ENCODE results near the gene RLIM.
A peak's percentile ranks its signal among the peaks of the same experiment; 100 is the strongest.
"Not testable (repeated sequence)": the region's sequence is repeated elsewhere in the genome, so short reads cannot be mapped to it uniquely, and the experiment has no call there.

The RLIM gene

DNA sequence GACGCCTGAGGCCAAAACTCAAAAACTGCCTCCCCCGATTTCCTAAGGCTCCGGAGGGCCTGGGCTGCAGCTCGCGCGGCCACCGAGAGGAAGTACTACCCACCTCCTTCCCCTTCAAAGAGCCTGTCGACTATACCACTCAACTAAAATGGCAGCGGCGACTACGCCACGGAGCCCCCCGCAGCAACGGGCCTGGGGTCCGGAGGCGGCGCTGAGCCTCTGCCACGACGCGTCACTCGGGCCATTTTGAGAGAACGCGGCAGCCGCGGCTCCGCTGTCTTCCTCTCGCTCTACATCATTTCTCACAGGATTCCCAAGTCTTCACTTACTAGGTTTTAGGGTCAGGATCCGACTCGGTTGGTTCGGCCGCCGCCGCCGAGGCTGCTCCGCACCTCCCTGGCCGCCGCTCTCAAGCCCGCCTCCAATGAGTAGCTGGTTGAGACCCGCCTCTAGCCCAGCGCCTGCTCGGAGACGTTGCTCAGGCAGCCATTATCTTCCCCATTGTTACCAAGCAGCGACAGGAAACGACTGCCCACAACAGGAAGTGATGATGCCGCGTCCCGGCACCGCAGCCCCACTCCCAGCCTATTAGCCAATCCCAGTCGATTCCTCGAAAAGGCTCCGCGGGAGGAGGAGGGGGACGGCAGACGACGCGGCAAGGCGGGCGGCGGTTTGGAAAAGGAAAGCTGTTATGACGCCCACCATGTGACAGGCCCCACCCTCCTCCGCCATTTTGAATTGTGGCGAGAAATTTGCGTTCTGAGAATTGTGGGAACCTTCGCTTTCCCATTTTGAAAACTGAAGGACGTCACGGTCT is at the start of gene RLIM:
Gene RLIM (minus strand): TSS at position 532 of the 817 bp plus-strand sequence. CDS start 18,647 bp downstream, outside the sequence.
- DNase-seq = peak; percentile 89

- DNase-seq = no peak
These were observed 41.8 kb upstream of the RLIM start for GRCh38 chrX:74656079-74656745.

GRCh38 chrX:74654953-74655352 is 40.5 kb upstream of the RLIM start:
- DNase-seq = not testable (repeated sequence)

DNA sequence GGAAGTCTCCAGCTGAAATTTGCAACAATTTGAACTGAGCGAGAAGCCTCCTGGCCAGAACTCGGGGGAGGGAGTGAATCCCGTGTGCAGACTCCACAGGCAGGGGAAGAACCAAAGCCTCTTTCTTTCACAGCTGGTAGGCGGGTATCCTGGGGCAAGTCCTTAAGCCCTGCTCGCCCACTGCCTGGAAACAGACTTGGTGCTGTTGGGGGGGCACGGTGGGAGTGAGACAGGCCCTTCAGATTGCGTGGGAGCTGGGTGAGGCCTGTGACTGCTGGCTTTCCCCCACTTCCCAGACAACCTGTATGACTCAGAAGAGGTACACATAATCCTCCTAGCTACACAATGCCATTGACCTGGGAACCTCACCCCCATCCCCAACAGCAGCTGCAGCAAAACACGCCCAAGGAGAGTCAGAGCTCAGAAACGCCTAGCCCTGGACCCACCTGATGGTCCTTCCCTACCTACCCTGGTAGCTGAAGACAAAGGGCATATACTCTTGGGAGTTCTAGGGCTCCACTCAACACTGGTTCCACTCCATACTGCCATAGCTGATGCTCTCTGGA is 22.4 kb upstream of the RLIM start:
- no peak for DNase-seq

GRCh38 chrX:74613370-74614092 is 893 bp downstream of the RLIM start:
- DNase-seq = peak; percentile 26

GRCh38 chrX:74606799-74607198 is 7.6 kb downstream of the RLIM start:
- no peak for DNase-seq

- DNase-seq = no peak
These were observed 8.1 kb downstream of the RLIM start for GRCh38 chrX:74606342-74606741.

DNA sequence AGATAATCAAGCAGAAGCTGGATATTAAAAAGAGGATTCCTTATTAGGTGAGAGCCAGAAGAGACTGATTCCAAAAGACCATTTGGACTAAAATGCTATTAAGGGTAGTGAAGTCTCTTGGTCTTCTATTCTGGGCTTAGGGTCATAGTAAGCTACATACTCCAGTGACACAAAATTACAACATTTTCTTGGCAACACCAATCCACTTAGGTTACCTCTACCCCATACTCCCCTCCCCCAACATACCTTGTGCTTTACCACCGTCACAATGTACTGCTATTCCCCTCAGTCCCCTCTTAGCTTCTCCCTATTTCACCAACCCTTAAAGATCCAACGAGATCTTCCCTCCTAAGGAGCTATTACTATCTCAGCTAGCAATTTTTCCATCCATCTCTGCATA is 11.4 kb downstream of the RLIM start:
- no peak for DNase-seq

- no peak for DNase-seq
These were observed 12.3 kb downstream of the RLIM start for GRCh38 chrX:74602142-74602541.

- DNase-seq = no peak
These were observed 20.8 kb downstream of the RLIM start for GRCh38 chrX:74593593-74593992.

DNA sequence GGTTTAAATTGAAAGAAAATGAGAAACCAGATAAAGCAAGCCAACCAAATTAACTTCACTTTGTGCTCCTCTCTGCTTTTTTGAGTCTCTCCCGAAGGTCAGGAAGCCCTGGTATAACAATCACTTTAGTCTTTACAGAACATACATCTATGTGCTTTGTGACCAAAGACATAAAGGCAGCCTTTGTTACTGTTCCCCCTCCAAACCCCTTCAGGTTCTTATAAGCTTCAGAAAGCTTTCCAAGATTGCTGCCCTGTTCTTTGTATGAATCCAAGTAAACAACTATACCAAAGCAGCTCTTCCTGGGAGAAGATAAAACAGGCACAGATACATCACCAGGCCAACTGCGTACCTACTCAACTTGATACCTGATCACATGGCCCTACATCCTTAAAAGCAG is 28.7 kb downstream of the RLIM start:
- DNase-seq = no peak

- no peak for DNase-seq
These were observed 34.7 kb downstream of the RLIM start for GRCh38 chrX:74579597-74580198.

- no peak for DNase-seq
These were observed 36.3 kb downstream of the RLIM start for GRCh38 chrX:74578137-74578536.

DNA sequence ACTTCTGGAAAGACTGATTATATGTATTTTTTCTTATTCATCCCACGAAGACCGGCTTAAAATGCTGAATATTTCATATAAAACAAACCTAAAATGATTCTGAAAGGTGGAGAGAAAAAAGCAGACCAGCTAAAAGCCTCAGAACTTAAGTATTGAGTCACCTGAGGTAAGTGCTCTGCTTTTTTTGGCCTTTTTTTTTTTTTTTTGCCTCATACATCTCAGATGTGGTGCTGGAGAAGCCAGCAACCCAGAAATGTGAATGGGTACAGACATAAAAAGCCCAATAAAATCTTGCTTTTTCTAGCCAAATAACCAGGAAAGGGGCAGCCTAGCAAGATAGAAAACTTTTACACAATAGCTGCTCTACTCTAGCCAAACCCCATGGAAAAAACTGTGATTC is 57.0 kb downstream of the RLIM start:
- no peak for DNase-seq

- no peak for DNase-seq
These were observed 62.5 kb downstream of the RLIM start for GRCh38 chrX:74551934-74552333.

- peak; percentile 50 for DNase-seq
These were observed 64.1 kb downstream of the RLIM start for GRCh38 chrX:74550295-74550802.

- no peak for DNase-seq
These were observed 67.4 kb downstream of the RLIM start for GRCh38 chrX:74546984-74547383.

DNA sequence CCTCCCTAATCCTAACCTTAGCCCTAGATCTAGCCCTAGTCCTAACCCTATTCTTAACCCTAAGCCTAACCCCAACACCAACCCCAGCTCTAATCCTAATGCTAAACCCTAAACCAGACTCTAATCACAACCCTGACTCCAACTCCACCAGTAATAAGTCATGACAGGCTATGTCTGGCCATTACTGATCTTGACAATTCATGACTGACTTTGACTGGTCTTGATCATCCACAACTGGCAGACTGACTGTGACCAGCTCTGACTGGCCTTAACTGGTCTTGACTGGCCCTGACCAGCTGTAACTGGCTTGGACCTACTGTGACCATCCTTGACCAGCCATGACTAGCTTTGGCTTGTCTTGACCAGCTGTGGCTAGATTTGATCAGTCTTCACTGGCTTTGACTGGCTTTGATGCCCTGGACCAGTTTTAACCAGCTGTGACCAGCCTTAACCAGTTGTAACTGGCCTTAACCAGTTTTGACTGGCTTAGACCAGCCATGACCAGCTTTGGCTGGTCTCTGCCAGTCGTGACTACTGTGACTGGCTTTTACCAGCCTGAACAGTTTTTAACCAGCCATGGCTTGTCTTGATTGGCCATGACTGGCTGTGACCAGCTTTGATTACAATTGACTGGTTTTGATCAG is 68.4 kb downstream of the RLIM start:
- DNase-seq = no peak

DNA sequence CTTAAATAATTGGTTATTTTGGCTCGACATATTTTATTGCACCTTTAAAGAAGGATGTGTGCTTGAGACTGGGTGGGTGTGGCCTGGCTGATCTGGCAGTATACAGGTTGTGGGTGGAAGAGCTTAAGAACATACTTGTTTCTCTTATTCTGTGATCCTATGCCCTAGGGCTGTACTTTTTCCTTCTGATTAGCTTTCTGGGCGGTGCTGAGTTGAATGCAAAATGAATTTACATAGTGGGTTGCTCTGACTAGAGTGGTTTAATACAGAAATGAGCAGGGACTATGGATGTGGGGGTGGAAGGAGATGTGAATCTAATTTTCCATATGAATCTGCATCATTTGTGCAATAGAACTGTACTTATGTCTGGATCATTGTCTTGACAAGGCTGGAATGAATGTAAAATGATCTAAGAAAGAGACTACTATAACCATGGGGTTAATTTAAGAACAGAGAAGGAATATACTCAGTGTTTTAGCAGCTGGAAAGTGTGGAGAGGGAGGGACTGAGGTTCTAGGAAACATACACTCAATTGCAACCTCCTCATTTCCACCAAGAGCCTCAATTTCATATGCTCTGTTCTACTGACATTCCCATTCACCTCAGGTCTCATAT is 73.7 kb downstream of the RLIM start:
- no peak for DNase-seq

DNA sequence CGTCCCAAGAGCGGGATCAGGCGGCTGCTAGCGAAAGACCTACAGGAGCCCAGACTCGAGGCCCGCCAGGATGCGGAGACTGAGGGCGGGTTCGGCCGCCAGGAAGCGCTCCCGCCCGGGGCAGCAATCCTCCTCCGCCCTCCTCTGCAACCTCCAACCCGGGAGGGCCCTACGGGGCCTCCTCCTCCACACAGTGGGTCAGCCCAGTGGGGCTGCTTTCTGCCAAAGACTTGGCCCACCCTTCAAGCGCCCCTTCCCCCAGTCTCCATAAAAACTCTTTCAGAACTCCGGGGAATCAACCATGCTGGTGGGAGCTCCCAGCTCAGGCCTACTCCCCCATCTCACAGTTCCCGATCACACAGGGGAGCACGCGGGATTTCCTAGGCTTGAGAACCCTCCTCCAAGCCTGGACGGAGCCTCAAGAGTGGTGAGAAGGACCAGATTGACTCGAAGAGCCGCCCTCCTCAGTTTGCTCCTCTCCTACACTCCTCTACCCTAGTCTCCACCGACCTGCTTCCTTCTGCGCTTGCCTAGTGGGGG is 77.5 kb downstream of the RLIM start:
- DNase-seq = peak; percentile 28

DNA sequence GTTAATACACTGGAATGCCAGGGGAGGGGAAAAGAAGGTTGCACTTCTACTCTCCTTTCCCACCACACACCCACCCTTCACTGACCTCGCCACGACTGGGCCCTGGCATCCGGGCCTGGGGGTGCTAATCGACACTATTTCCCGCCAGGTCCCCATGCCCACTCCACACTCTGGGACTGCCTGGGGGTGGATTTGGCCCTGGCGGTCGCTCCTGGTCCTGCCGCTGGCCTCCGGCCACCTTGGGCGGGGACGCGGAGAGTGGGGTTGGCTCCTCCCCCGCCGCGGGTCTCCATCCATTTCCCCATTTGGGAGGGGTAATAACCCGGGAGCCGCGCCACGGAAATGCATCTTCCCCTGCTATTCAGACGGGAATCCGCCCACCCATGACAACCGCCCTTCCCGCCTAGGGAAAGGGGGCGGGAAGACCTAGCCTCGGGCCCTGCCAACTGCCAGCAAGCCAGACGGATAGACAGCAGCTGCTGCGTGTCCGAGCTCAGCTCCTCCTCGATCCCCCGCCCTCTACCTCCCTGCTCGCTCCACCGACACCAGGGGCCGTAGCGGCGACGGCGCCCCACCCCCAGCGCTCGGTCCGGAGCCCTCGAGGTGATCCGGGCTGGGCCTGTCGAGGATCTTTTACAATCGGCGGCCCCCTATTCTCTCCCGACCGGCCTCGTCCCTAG is 78.1 kb downstream of the RLIM start:
- DNase-seq = peak; percentile 61
